ENCODE data around the gene DOCK2. TPM values are rescaled to one million over a fixed set of nuclear protein-coding genes. Genes with fewer than 3 reads are reported as not detected.

The DOCK2 gene
- total RNA-seq, 1 donor from 2014 or later = 4.2 TPM

DNA sequence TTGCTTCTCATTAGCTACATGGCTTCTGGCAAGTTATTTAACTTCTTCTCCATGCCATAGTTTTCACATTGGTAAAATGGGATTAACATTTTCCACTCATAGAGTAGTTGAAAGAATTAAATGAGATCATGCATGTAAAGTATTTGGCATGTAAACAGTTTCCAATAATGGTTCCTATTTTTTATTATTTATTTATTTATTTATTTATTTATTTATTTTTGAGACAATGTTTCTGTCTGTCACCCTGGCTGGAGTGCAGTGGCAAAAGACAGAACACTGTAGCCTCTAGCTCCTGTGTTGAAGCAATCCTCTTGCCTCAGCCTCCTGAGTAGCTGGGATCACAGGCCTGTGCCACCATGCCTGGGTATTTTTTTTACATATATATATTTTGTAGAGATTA lies 117.7 kb downstream of the DOCK2 start:
- DNase-seq = no peak
- Histone ChIP-seq H3K4me1 (no peaks in the 10 kb centered on the region), H3K9me3 (replicated peaks) (no peaks in the 10 kb centered on the region), H3K4me3 (no peak overlapping the region), H3K27ac (replicated peaks) (no peak overlapping the region), H3K27me3 (ENCODE audit: low read depth) (peaks cover 4% of the 10 kb centered on the region), H3K36me3 (no peaks in the 10 kb centered on the region)
- TF ChIP-seq, protein P1, sequence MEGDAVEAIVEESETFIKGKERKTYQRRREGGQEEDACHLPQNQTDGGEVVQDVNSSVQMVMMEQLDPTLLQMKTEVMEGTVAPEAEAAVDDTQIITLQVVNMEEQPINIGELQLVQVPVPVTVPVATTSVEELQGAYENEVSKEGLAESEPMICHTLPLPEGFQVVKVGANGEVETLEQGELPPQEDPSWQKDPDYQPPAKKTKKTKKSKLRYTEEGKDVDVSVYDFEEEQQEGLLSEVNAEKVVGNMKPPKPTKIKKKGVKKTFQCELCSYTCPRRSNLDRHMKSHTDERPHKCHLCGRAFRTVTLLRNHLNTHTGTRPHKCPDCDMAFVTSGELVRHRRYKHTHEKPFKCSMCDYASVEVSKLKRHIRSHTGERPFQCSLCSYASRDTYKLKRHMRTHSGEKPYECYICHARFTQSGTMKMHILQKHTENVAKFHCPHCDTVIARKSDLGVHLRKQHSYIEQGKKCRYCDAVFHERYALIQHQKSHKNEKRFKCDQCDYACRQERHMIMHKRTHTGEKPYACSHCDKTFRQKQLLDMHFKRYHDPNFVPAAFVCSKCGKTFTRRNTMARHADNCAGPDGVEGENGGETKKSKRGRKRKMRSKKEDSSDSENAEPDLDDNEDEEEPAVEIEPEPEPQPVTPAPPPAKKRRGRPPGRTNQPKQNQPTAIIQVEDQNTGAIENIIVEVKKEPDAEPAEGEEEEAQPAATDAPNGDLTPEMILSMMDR (IDR thresholded peaks at IDR 0.05; ENCODE audit: borderline replicate concordance) = no peak
- intact Hi-C loops (cut with micrococcal nuclease) = no loop called here

DNA sequence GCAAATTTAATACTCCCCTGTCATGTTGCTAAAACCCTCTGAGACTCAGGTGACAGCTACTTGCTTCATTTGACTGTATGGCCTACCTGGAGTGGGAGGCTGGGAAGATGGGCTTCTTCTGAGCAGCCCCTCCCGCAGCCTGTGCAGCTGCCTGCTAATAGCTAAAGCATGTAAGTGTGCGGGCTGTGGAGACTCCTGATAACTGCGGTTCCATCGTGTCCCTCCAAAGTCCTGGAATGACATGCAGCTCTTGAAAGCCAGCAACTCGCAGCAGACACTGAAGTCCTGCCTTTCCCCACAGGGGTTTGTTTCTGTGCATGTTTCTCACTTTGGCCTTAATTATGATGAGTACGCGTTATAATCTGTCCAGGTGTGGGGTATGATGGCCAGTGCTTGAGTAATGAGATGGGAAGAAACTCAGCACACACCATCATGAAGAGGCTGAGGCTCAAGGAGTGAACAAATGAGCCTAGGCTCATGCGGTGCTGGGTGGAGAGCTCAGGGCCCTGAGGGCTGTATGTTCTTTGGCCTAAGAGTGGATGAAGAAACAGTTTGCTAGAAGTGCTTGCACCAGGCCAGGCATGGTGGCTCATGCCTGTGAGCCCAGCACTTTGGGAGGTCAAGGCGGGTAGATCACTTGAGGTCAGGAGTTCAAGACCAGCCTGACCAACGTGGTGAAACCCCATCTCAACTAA lies 119.1 kb downstream of the DOCK2 start:
- no peaks in the 10 kb centered on the region for H3K36me3 ChIP-seq
- intact Hi-C loops (cut with micrococcal nuclease) = no loop called here
- TF ChIP-seq, protein P1 (IDR thresholded peaks at IDR 0.05; ENCODE audit: borderline replicate concordance) = no peak
- H3K4me3 ChIP-seq = no peak overlapping the region
- no peaks in the 10 kb centered on the region for H3K27me3 ChIP-seq (ENCODE audit: low read depth)
- no peak overlapping the region for H3K27ac ChIP-seq (replicated peaks)
- no peaks in the 10 kb centered on the region for H3K4me1 ChIP-seq
- no peak for DNase-seq
- H3K9me3 ChIP-seq (replicated peaks) = no peaks in the 10 kb centered on the region

DNA sequence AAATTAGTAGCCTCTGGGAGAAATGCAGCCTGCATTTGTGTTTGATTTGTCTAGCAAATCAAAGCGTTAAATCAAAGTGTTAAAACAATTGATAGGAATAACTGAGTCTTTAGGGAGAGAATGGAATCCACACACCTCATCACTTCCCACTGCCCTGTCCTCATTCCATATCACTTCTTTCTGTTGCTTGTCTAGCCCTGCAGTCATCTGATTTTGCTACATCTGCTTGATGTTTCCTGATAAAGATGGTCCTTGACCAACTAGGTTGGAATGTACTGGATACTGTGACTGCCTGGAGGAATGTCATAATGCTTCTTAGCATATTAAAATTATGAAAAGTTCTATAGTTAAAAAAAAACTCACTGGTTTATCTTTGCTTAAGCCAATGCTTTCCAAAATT lies 119.9 kb downstream of the DOCK2 start:
- intact Hi-C loops (cut with micrococcal nuclease) = no loop called here
- Histone ChIP-seq H3K4me1 (no peaks in the 10 kb centered on the region), H3K36me3 (no peaks in the 10 kb centered on the region), H3K27ac (replicated peaks) (no peak overlapping the region), H3K9me3 (replicated peaks) (no peaks in the 10 kb centered on the region), H3K27me3 (ENCODE audit: low read depth) (no peaks in the 10 kb centered on the region), H3K4me3 (no peak overlapping the region)
- DNase-seq = no peak
- TF ChIP-seq, protein P1 (IDR thresholded peaks at IDR 0.05; ENCODE audit: borderline replicate concordance) = no peak

DNA sequence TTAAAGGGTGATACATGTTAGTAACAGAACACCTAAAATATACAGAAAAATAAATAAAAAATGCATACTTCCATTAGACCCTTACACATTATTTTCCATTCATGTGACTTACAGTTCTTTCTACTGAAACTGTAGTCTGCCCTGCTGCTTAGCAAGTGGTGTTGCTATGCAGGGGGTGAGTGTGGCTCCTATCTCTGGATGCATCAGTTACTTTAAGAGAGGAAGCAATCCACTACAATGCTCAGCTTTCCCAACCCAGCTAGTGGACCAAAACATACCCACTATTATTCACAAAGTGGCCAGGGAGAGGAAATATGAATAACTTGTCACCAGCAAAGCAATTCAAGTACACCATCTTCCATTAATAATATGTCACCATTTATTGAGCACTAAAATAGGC lies 121.8 kb downstream of the DOCK2 start:
- Histone ChIP-seq H3K36me3 (no peaks in the 10 kb centered on the region), H3K4me3 (no peak overlapping the region), H3K9me3 (replicated peaks) (no peaks in the 10 kb centered on the region), H3K27me3 (ENCODE audit: low read depth) (no peaks in the 10 kb centered on the region), H3K4me1 (peaks cover 3% of the 10 kb centered on the region), H3K27ac (replicated peaks) (no peak overlapping the region)
- DNase-seq = no peak
- intact Hi-C loops (cut with micrococcal nuclease) = no loop called here
- TF ChIP-seq, protein P1 (IDR thresholded peaks at IDR 0.05; ENCODE audit: borderline replicate concordance) = no peak

DNA sequence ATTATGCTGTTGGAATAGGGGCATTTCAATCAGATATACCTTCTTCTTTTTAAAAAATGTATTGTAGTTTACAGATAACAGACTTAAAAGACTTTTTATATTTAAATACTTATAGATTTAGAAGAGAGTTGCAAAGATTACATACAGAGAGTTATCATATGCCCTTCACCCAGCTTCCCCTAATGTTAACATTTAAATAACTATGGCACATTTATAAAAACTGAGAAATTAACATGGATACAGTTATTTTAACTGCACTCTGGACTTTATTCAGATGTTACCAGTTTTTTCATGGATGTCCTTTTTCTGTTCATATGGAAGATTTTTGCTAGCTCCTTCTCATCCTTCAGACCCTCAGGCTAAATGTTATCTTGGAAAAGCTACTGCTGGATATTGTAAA lies 123.2 kb downstream of the DOCK2 start:
- DNase-seq = no peak
- peaks cover 4% of the 10 kb centered on the region for H3K4me1 ChIP-seq
- no peaks in the 10 kb centered on the region for H3K27me3 ChIP-seq (ENCODE audit: low read depth)
- H3K36me3 ChIP-seq = no peaks in the 10 kb centered on the region
- intact Hi-C loops (cut with micrococcal nuclease) = no loop called here
- H3K27ac ChIP-seq (replicated peaks) = no peak overlapping the region
- no peak overlapping the region for H3K4me3 ChIP-seq
- TF ChIP-seq, protein P1 (IDR thresholded peaks at IDR 0.05; ENCODE audit: borderline replicate concordance) = no peak
- H3K9me3 ChIP-seq (replicated peaks) = no peaks in the 10 kb centered on the region

Data from left ventricle myocardium inferior (tissue), 1 donor.